Nucleus accumbens (tissue), 56 donors: Measurements from ENCODE around the gene MACO1.
"Not testable (repeated sequence)": the region's sequence is repeated elsewhere in the genome, so short reads cannot be mapped to it uniquely, and the experiment has no call there.

ENCODE experiments used
- DNase-seq, 56 donors: peaks; one replicate each; lab custom pipeline; 2025; lab: John Stamatoyannopoulos, UW

Gene MACO1, protein sequence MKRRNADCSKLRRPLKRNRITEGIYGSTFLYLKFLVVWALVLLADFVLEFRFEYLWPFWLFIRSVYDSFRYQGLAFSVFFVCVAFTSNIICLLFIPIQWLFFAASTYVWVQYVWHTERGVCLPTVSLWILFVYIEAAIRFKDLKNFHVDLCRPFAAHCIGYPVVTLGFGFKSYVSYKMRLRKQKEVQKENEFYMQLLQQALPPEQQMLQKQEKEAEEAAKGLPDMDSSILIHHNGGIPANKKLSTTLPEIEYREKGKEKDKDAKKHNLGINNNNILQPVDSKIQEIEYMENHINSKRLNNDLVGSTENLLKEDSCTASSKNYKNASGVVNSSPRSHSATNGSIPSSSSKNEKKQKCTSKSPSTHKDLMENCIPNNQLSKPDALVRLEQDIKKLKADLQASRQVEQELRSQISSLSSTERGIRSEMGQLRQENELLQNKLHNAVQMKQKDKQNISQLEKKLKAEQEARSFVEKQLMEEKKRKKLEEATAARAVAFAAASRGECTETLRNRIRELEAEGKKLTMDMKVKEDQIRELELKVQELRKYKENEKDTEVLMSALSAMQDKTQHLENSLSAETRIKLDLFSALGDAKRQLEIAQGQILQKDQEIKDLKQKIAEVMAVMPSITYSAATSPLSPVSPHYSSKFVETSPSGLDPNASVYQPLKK

DNA sequence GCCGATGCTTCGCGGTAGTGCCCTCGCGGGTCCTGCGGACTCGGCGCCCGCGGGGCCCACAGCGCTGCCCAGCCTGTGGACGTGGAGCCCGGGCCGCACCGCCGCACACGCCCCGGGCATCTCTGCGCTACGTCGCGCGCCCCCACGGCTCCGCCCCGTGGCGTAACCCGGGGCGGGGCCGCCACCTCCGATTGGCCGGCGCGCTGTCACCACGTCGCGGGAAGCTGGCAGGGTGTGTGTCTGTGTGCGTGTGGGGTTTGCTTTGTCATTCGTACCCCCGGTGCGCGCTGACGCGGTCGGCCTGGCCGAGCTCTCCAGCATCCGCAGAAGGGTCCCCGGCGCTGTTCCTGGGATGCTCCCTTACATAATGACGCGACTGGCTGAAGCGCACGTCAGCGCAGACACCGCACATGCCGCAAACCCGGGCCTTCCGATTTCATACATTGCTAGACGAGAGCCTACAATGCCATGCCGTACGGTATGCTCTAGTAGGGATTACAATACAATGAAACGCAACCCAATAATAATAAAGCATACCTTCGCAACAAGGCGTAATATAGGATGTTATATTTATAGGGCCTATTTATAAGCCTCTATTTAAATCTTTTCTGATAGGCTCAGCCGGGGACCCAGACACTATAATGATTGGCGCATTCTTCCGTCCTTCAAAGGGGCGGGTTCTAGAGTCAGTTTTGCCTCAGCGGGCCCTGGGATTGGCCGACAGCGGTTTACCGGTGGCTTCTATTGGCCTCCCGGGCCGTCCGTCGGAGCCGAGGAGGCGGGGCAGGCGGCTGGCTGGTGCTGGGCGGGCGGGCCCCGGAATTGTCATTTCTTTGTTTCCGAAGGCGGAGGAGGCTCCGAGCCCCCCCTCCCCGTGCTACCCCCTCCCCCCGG lies at the start of gene MACO1:
Gene MACO1, plus strand, starts transcription at position 825 of the 894 bp plus-strand sequence. CDS start 202 bp downstream, outside the sequence.
- peak; percentile 84 to 99 (median 97) for DNase-seq

DNA sequence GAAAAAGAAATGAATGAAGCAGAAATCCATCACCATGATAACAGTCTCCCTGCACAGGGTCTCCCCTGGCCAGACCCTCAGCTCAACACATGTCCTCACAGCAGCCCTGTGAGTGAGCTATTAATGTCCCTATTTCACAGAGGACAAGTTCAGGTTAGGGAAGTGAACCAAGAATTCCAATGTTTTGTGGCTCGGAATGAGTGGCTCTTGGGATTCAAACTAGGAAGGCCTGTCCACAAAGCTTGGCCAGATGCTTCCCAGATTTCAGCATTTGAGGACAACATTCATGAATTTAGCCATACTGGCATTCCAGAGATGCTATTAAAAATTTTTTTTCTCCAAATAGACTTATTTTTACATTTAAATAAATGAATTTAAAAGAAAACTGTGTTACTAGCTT lies 48.2 kb upstream of the MACO1 start:
- DNase-seq = not testable (repeated sequence)

DNA sequence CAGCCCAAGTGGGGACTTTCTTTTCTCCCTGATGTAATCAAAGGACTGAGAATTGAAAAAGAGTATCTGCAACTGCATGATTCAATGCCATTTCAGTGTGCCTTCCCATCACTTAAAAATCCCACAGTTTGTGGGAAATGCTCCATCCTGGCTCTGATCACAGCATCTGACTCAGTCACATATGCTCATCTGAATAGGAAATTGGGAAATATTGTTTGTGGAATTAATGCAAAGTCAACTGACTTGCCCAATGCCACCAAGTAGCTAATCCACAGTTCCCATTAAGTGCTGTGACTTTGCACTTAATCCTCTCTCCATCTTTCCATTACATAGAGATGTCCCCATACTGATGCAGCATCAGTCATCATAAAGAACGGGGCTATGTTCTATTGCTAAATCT lies 47.6 kb upstream of the MACO1 start:
- peak in 1 of 56 donors; percentile 1 for DNase-seq

DNA sequence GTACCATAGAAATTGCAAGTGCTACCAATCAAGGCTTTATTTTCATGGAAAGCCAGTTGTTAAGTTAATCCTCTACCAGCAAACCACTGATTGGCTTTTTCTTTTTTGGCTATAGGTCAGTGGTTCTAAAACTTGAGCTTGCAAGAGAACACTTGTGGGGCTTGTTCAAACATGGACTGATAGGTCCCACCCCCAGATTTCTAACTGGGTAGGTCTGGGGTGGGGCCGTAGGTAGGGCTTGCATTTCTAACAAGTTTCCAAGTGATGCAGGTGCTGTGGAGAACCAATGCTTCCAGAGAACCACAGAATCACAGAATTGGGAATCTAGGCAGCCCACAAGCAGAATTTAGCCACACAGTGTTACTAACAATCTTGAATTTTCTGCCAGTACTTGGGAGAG lies 46.8 kb upstream of the MACO1 start:
- DNase-seq = not testable (repeated sequence)

DNA sequence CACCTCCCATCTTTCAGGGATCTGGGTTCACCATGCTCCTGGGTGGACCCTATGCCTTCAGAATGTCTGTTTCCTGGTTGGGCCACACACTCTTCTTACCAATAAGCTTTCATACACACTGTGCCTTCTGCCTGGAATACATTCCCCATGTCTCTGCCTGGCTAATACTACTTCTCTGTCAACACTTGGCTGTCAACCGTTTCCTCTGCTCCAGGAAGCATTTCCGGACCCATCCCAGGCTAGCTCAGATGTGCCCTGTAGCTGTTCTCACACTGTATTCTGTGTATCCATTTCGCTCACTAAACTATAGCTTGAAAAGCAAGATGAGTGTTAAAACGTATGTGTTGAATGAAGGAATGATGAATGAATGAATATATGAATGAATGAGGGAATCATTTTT lies 43.6 kb upstream of the MACO1 start:
- not testable (repeated sequence) for DNase-seq

DNA sequence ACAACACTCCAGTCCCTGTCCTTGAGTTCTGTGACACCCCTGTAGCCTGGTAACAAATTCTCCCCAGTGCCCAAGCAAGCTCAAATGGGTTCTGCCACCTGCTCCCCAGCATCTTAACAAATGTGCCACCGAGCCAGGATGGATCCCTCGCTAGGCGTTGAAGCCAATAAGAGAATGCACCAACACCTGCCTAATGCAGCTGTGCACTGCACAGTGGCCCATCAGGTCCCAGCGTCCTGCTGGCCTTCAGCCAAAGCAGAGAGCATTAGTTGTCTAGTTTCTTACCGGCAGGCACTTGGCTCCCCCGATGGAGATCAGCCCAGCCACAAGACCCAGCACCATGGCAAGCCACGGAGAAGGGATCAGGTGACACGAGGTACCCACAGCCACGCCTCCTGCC lies 42.0 kb upstream of the MACO1 start:
- not testable (repeated sequence) for DNase-seq

DNA sequence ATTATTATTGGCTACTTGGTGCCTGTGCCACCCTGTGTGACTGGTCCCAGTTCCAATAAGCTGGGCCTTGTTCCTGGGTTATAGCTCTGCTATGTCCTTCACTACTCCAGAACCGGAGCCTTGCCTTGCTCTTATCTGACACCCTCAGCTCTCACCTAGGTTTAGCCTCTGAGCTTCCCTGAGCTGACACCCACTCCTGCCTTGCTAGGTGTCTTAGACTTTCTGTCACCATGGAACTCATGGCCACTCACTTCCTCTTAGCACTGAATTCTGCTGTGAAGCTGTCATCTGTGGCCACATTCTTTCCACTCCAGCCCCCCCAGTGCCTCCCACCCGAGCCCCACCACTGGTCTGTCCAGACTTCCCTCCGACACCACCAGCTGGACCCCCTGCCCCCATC lies 41.0 kb upstream of the MACO1 start:
- not testable (repeated sequence) for DNase-seq

DNA sequence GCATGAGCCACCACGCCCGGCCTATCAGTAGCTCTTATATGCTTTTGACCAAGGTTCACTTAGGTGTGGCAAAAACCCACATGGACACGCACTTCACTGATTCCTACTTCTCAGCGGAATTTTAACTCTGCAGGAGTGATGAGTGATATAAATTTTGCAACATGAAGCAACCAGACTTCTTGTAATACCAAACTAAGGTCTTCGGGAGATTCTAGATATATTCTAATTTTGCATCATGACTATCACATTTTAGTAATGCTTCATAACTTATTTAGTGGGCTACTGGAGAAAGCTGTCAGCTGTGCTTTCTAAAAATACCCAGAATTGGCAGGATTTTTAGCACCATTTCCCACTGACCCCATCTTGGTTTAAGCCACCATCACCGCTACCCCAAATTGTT lies 37.9 kb upstream of the MACO1 start:
- no peak for DNase-seq

DNA sequence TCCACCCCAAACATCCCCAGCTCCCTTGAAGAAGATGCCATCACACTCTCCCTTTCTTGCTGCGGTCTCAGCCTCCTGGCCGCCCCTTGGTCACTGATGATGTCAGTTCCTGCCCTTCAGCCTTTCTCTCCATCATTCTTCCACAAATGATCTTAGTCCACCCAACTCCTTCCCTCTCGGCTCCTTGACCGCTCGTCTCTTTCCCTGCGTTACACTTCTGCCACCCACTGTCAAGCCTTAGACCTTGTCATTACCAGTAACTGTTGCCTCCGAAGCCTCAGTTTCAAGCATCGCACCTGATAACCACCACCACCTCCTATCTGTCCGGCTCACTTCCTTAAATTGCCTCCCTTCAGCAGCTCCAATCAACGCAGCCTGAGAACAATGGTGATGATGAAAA lies 33.1 kb upstream of the MACO1 start:
- DNase-seq = not testable (repeated sequence)

DNA sequence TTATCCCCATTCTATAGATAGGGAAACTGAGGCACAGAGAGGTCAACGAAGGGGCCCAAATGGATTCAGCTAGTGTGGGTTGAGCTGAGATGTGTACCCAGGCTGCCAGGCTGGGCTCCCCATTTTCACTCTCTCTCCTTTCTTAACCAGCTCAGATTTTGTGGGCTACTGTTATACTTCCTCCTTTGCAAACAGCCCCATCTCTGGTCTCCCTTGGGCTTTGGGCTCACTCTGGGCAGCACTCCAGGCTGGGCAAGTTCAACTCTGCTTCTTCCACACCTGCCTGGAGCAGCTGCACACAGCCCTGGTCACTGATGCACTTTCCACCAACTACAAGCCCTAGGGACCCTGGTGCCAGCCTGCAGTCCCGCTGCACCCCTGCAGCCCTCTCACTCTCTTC lies 32.6 kb upstream of the MACO1 start:
- DNase-seq = not testable (repeated sequence)

DNA sequence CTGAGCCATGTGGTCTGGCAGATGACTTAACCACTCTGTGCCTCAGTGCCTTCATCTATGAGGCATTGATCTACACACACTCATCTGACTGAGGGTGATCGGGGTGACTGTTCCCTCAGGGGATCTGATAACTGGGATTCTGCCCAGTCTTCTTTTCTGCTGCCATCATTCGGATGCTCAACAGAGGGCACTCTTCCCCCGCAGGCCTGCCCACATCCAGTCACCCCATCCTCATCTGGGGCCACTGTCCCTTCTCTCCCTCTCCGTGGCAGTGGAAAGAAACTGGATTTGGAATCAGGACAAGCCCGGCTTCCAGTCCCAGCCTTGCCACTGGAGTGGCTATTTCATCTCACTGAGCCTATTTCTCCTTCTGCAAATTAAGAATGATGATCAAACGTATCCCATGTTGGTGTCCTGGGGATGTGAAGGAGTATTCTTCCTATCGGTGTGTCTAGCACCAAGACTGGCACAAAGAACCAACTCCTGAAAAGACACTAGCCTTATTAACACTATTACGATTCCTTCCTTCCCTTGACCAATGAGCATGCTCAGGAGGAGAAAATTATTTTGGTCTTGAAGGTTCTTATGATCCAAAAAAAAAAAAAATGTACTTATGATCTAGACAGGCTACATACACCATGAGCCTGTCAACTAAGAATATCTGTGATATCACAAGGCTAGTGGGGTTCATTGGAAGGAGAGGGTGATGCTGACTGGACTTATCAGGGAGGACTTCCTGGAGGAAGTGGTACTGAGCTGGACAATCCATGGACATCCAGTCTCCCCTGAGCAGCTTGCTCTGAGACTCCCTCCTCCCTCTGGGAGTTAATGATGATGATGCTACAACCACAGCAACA lies 27.5 kb upstream of the MACO1 start:
- DNase-seq = peak in 20 of 56 donors; percentile 1 to 18 (median 6)

DNA sequence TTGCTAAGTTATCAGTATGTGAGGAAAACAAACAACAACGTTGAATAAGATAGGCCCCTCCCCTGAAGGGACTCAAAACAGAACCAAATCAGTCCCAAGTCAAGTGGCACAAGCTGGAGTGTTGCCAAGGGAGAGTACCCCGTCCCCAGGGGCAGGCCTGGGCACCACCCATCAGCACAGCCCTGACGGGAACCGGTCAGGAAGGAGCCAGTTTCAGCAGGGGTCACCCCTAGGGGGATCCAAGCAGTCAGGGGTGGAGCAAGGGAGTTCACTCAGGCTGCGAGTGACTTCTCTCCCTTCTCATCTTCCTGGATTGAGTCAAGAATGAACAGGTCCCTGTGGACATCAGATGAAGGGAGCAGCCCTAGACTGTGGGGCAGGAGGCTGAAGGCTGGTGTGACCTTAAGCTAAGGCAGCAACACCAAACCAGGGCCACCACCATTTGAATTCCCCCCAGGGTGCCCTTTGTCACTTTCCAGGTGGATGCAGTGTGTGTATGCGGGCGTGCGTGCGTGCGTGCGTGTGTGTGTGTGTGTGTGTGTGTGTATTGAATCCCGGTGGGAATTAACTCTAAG lies 24.9 kb upstream of the MACO1 start:
- not testable (repeated sequence) for DNase-seq

DNA sequence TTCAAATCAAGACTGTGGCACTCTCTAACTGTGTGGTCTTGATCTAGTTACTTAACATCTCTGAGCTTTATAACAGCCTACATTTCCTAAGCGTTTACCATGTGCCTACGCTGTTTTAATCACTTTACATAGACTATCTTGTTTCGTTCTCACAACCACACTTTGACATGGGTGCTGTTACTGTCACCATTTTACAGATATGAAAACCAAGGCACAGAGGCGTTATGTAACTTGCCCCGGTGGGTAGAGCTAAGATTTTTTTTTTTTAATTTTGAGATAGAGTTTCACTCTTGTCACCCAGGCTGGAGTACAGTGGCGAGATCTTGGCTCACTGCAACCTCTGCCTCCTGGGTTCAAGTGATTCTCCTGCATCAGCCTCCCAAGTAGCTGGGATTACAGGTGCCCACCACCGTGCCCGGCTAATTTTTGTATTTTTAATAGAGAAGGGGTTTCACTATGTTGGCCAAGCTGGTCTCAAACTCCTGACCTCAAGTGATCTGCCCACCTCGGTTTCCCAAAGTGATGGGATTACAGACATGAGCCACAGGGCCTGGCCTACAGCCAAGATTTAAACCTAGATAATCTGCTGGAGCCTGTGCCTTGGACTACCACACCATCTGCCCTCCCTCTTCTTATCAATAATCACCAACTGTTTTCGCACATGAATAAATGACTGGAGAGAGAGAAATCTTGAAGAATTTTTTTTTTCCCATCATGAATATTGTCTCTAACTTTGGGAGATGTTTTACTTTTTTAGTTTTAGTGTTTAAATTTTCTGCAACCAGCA lies 20.9 kb upstream of the MACO1 start:
- DNase-seq = not testable (repeated sequence)

DNA sequence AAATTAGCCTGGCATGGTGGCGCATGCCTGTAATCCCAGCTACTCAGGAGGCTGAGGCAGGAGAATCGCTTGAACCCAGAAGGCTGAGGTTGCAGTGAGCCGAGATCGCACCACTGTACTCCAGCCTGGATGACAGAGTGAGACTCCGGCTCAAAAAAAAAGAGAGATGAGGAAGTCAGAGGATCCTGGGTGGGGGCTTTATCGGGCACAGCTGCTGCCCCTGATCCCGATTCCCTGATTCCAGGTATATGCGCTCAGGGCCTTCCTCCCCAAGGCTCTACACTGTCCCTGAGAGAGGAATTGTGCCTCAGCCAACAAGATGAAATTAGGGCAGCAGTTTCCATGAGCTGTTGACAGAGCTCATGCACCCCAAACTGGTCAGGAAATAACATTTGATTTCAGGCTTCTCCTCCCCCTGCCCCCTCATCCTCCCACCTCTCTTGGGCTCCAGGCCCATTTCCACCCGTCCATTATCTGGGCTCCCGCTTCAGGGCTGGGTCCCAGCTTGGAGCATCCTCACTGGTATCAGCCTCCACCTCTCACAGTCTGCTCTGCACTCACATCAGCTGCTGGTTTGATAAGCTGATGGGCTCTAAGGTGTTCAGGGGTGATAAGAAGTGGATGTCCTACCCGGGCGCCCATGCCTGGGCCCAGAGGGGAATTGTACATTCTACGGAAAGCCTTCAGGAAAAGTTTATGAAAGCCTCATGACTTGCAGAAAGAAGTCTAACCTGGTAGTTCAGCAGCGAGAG lies 17.6 kb upstream of the MACO1 start:
- DNase-seq = not testable (repeated sequence)

DNA sequence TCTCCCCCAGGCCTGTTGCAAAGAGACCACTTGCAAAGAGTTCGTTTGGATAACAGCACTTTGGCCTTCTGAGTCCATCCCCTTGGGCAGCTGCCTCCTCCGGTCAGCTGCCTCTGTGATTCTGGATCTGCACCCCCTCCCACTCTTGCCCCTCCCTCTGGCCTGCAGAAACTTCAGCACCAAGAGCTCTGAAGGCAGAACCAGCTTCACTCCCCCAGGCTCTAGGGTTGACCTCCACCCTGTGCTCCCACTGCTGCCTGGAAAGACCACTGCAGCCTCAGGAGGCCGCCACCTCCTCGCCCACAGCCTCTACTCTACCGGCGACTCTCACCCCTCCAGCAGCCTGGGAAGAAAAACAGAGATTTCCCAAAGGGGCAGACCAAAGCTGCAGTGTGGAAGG lies 16.5 kb upstream of the MACO1 start:
- DNase-seq = not testable (repeated sequence)

DNA sequence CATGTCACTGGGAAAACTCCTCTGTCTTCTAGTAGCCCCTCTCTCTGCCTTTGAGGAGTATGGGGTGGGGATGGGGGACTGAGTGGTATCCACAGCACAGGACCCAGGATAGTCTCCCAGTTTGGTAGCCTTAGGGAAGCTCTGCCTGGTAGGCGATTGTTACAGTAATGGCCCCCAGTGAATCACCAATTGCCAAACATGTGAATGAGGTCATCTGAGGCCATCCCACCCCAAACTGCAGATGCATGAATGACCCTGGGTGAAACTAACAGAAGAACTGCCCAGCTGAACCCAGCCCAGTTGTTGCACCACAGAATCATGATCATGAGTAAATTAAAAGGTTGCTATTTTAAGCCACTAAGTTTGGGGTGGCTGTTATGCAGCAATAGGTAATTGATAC lies 16.1 kb upstream of the MACO1 start:
- not testable (repeated sequence) for DNase-seq

DNA sequence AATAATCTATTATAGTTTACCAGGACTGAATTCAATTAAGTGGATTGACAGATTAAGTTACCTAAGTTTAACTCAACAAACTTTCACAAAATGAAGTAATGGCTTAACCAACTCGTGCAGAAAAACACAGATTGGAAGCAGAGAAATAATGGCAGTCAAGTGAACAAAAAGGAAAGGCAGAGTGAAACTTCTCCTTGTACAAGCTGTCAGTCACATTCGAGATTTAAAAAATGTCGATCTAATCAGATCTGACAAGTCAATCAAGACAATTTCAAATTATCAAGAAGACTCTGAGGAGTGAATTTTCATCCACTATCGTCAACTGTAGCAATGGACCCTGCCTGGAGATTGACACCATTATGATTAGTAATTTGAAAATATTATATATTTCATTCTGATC lies 13.4 kb upstream of the MACO1 start:
- not testable (repeated sequence) for DNase-seq

DNA sequence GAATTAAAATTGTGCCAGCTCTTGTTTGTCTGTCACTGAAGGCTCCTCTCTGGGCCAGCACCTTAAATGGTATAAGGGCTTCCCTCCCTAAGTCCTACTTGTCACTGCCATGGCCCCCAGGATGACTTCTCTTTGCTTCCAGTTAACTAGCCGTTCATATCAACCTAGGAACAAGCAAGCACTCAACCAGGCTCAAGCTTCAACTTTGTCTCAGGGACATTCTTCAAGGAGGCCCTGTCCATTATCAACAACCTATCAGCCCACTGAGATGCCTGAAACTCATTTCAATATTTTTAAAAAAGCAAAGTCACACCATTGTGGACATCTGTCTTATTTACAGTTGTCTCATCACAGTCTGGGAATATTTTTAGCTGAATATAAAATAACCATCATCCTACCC lies 11.4 kb upstream of the MACO1 start:
- not testable (repeated sequence) for DNase-seq
